ENCODE results near the gene TESMIN.

DNA sequence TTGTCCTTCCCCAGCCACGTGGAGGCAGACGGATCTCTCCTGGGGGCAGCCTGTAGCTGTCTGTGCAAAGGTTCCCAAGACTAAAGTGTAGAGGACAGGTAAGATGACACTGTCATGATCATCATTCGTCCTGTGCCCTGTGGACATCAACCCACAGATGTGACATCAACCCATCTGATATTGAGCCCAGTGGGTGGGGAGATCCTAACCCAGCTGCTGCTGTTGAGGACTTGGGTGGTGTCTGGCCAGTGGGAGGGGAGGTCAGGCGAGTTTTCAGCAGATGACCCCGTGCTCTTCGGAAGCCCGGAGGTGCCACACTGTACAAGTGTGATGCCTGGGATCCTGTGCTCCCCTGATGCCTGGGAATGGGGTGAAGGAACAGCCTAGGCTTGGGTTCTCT lies 68.2 kb downstream of the TESMIN start:
- TF ChIP-seq ZNF850 (CRISPR knock-in tag; conservative IDR thresholded peaks at IDR 0.05) (no peak), IRF2 (CRISPR knock-in tag; IDR thresholded peaks at IDR 0.05) (no peak), POLR2AphosphoS5 (IDR thresholded peaks at IDR 0.05; ENCODE audit: low read depth, low read length) (no peak), GABPA (IDR thresholded peaks at IDR 0.05; ENCODE audit: low read depth, low read length) (no peak), GABPA (CRISPR knock-in tag; IDR thresholded peaks at IDR 0.05; ENCODE audit: low read depth) (no peak), KAT7 (CRISPR knock-in tag; IDR thresholded peaks at IDR 0.05; ENCODE audit: borderline replicate concordance) (no peak), TMF1 (CRISPR knock-in tag; IDR thresholded peaks at IDR 0.05; ENCODE audit: low read depth) (no peak), ZNF160 (CRISPR knock-in tag; IDR thresholded peaks at IDR 0.05) (no peak), TBX3 (IDR thresholded peaks at IDR 0.05; ENCODE audit: borderline replicate concordance) (no peak)
- TF ChIP-seq, protein P1, sequence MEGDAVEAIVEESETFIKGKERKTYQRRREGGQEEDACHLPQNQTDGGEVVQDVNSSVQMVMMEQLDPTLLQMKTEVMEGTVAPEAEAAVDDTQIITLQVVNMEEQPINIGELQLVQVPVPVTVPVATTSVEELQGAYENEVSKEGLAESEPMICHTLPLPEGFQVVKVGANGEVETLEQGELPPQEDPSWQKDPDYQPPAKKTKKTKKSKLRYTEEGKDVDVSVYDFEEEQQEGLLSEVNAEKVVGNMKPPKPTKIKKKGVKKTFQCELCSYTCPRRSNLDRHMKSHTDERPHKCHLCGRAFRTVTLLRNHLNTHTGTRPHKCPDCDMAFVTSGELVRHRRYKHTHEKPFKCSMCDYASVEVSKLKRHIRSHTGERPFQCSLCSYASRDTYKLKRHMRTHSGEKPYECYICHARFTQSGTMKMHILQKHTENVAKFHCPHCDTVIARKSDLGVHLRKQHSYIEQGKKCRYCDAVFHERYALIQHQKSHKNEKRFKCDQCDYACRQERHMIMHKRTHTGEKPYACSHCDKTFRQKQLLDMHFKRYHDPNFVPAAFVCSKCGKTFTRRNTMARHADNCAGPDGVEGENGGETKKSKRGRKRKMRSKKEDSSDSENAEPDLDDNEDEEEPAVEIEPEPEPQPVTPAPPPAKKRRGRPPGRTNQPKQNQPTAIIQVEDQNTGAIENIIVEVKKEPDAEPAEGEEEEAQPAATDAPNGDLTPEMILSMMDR (CRISPR knock-in tag; IDR thresholded peaks at IDR 0.05): no peak

Measured in HepG2 (cell line).